Astrocyte (in vitro differentiated cells and primary cell): Measurements from ENCODE around the gene CD33. TPM values are rescaled to one million over a fixed set of nuclear protein-coding genes. Genes with fewer than 3 reads are reported as not detected.

Source experiments
- DNase-seq: peaks from one replicate; pipeline ENCODE4 v3.0.0-alpha.2; 2010; ENCODE audit warnings: low read depth
- FAIRE-seq: peaks from 2 replicates; lab custom pipeline; 2011; peaks lifted over from hg19 to GRCh38; lab: Jason Lieb, UNC
- H2AFZ ChIP-seq: 2 replicates; pipeline ENCODE4 v1.6.0; 2012; ENCODE audit warnings: low read depth, low read length, inconsistent platforms
- H3K27ac ChIP-seq: 2 replicates; pipeline ENCODE4 v1.5.1; 2011; ENCODE audit warnings: low read depth, low read length, inconsistent platforms
- H3K27me3 ChIP-seq: 2 replicates; pipeline ENCODE4 v1.6.0; 2011; ENCODE audit warnings: low read length, inconsistent platforms; ENCODE audit not compliant: insufficient read depth
- H3K36me3 ChIP-seq: 2 replicates; pipeline ENCODE4 v1.5.1; 2011; ENCODE audit warnings: low read length, inconsistent platforms; ENCODE audit not compliant: insufficient read depth
- H3K4me1 ChIP-seq: 2 replicates; pipeline ENCODE4 v1.5.1; 2011; ENCODE audit warnings: low read length, inconsistent platforms; ENCODE audit not compliant: insufficient read depth
- H3K4me2 ChIP-seq: 2 replicates; pipeline ENCODE4 v1.6.0; 2012; ENCODE audit warnings: low read length, inconsistent platforms
- H3K4me3 ChIP-seq: 2 replicates; pipeline ENCODE4 v1.5.1; 2011; ENCODE audit warnings: low read depth, mild to moderate bottlenecking, low read length, inconsistent platforms; ENCODE audit not compliant: insufficient read depth
- H3K79me2 ChIP-seq: 2 replicates; pipeline ENCODE4 v1.6.0; 2012; ENCODE audit warnings: mild to moderate bottlenecking, low read length, inconsistent platforms; ENCODE audit not compliant: insufficient read depth
- H3K9ac ChIP-seq: 2 replicates; pipeline ENCODE4 v1.6.0; 2012; ENCODE audit warnings: mild to moderate bottlenecking, low read length, inconsistent platforms
- H3K9me3 ChIP-seq: 2 replicates; pipeline ENCODE4 v1.5.1; 2012; ENCODE audit warnings: low read depth, mild to moderate bottlenecking, low read length, inconsistent platforms; ENCODE audit not compliant: insufficient read depth
- H4K20me1 ChIP-seq: 2 replicates; pipeline ENCODE4 v1.6.0; 2012; ENCODE audit warnings: low read length, inconsistent platforms; ENCODE audit not compliant: insufficient read depth
- H3K27ac Mint-ChIP-seq: one replicate; pipeline ENCODE4 v1.8.0; 2021; ENCODE audit warnings: mild to moderate bottlenecking, mixed read lengths; ENCODE audit not compliant: unreplicated experiment
- H3K27me3 Mint-ChIP-seq: one replicate; pipeline ENCODE4 v1.8.0; 2021; ENCODE audit warnings: low read depth, mixed read lengths; ENCODE audit not compliant: unreplicated experiment
- H3K36me3 Mint-ChIP-seq: one replicate; pipeline ENCODE4 v1.8.0; 2021; ENCODE audit warnings: low read depth, mixed read lengths; ENCODE audit not compliant: unreplicated experiment
- H3K4me1 Mint-ChIP-seq: one replicate; pipeline ENCODE4 v1.8.0; 2021; ENCODE audit warnings: low read depth, mixed read lengths; ENCODE audit not compliant: unreplicated experiment
- H3K4me3 Mint-ChIP-seq: one replicate; pipeline ENCODE4 v1.8.0; 2021; ENCODE audit warnings: mild to moderate bottlenecking, moderate library complexity, mixed read lengths; ENCODE audit not compliant: unreplicated experiment
- H3K9me3 Mint-ChIP-seq: one replicate; pipeline ENCODE4 v1.8.0; 2021; ENCODE audit warnings: mild to moderate bottlenecking, mixed read lengths; ENCODE audit not compliant: unreplicated experiment
- CTCF ChIP-seq: IDR thresholded peaks from 2 replicates; pipeline ENCODE4 v1.5.1; 2011; ENCODE audit warnings: low read depth, mild to moderate bottlenecking, inconsistent platforms, low read length, moderate library complexity; ENCODE audit not compliant: insufficient read depth
- EZH2 ChIP-seq: IDR thresholded peaks from 2 replicates; pipeline ENCODE4 v1.6.1; 2012; ENCODE audit warnings: mild to moderate bottlenecking, low read length, inconsistent platforms; ENCODE audit not compliant: insufficient read depth
- total RNA-seq: library from RNA; stranded (reverse); gene quantifications from 2 replicates; pipeline ENCODE4 v1.2.1, GENCODE V29; 2021

The CD33 gene
- total RNA-seq, 1 donor from 2014 or later = not detected

GRCh38 chr19:51181913-51182419, 42.9 kb upstream of the CD33 start:
- FAIRE-seq (no peak), DNase-seq (no peak)
- H3K27me3 ChIP-seq = peaks cover 2% of the 10 kb centered on the region
- no peaks in the 10 kb centered on the region for H3K79me2 ChIP-seq
- no peaks in the 10 kb centered on the region for H4K20me1 ChIP-seq
- H2AFZ ChIP-seq = no peak overlapping the region
- Mint-ChIP-seq H3K27me3 (peaks cover 49% of the 10 kb centered on the region), H3K9me3 (no peaks in the 10 kb centered on the region), H3K36me3 (no peaks in the 10 kb centered on the region), H3K27ac (no peak overlapping the region), H3K4me1 (no peaks in the 10 kb centered on the region), H3K4me3 (no peak overlapping the region)
- H3K36me3 ChIP-seq = no peaks in the 10 kb centered on the region
- no peaks in the 10 kb centered on the region for H3K4me1 ChIP-seq
- TF ChIP-seq CTCF (no peak), EZH2 (no peak)
- H3K9ac ChIP-seq = no peak overlapping the region
- peaks cover 2% of the 10 kb centered on the region for H3K9me3 ChIP-seq
- no peak overlapping the region for H3K4me2 ChIP-seq
- H3K4me3 ChIP-seq = no peak overlapping the region
- H3K27ac ChIP-seq = no peak overlapping the region

- no peak for FAIRE-seq
These were observed 41.3 kb upstream of the CD33 start for GRCh38 chr19:51183629-51184028.

More at GRCh38 chr19:51183629-51184028, 41.3 kb upstream of the CD33 start:
- H3K4me1 Mint-ChIP-seq = no peaks in the 10 kb centered on the region
- Histone ChIP-seq H3K27me3 (peaks cover 2% of the 10 kb centered on the region), H3K79me2 (no peaks in the 10 kb centered on the region), H3K9me3 (peaks cover 2% of the 10 kb centered on the region), H3K4me2 (no peak overlapping the region), H3K9ac (no peak overlapping the region), H3K4me3 (no peak overlapping the region), H3K27ac (no peak overlapping the region), H3K4me1 (no peaks in the 10 kb centered on the region), H4K20me1 (no peaks in the 10 kb centered on the region), H2AFZ (no peak overlapping the region), H3K36me3 (no peaks in the 10 kb centered on the region)
- TF ChIP-seq EZH2 (no peak), CTCF (no peak)
- H3K9me3 Mint-ChIP-seq = no peaks in the 10 kb centered on the region
- no peak overlapping the region for H3K27ac Mint-ChIP-seq
- H3K36me3 Mint-ChIP-seq = no peaks in the 10 kb centered on the region
- H3K27me3 Mint-ChIP-seq = peaks cover 39% of the 10 kb centered on the region
- no peak overlapping the region for H3K4me3 Mint-ChIP-seq
- no peak for DNase-seq
